Measurements from ENCODE around the gene NCBP1. TPM values are rescaled to one million over a fixed set of nuclear protein-coding genes. Genes with fewer than 3 reads are reported as not detected.
A peak's percentile ranks its signal among the peaks of the same experiment; 100 is the strongest.

The NCBP1 gene
- total RNA-seq, 1 donor from 2014 or later: 37.4 TPM

DNA sequence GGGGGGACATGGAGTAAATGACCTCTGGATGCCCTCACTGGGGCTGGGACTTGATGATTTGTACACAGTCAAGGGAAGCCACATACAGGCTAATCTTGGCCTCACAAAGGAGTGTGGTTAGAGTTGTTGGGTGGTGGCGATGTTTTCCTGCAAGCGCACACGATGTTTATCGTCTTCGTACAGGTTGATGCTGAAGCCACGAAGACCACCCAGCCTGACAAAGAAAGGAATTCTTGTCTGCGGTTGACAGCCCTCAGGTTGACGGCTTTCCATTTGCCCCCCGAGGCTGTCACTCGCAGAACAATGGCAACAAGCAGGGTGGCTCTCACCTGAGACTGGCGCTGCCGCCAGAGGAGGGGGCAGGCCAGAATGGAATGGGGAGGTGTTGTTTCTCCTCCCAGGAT is 77.6 kb downstream of the NCBP1 start:
- DNase-seq (ENCODE audit: low read depth): no peak

DNA sequence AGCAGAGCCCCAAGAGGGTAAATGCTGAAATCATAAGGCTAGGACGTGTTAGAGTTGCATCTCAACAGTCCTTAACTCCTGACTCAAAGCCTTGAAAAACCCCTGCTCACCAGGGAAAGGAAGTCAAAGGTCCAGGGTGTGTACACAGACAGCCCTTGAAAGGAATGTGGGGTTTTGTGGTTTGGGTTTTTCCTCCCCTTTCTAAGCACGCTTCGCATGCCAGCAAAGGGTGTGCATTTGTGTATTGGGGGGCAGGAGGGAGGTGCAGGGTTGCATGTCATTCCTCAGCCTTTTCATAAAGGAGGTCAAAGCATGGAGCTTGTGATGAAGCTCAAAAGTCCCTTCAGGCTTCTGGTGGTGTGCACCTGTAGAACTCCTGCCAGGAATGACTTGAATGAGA is 80.8 kb downstream of the NCBP1 start:
- peak; percentile 91 for DNase-seq (ENCODE audit: low read depth)

DNA sequence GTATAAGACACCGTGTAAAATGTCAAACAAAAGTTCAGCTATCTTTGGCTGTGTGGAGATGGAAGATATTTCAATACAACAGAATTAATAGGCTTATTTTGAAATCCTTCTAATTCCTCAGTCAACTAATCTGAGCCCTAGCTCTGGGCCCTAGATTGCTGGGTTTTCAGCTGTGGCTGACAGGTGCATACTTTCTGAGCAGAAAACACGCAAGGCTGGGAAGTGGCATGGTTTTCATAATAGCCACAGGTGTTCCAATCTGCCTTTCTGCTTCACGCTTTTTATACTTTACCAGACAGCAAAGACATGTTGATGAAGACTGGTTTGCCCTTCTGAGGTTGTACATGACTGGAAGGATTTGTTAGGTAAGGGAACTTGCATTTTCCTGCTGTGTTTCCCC is 84.2 kb downstream of the NCBP1 start:
- peak; percentile 31 for DNase-seq (ENCODE audit: low read depth)

DNA sequence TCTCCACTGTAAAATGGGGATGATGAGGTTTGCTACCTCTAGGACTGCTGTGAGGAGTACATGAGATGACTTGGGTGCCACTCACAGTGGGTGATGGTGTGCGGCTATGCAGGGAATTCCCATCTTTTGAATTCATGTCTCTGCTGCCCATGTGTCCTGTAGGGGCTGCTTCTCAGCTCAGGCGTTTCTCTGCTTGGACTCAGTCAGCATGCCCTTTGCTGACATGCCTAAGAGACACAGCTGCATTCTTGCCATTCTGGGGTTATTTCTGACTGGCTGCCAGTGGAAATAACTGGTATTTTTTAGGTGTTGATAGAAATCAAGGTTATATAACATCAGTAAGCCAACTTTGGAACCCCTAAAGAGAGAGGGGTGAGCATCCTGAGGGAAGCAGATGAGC is 87.8 kb downstream of the NCBP1 start:
- peak; percentile 29 for DNase-seq (ENCODE audit: low read depth)

DNA sequence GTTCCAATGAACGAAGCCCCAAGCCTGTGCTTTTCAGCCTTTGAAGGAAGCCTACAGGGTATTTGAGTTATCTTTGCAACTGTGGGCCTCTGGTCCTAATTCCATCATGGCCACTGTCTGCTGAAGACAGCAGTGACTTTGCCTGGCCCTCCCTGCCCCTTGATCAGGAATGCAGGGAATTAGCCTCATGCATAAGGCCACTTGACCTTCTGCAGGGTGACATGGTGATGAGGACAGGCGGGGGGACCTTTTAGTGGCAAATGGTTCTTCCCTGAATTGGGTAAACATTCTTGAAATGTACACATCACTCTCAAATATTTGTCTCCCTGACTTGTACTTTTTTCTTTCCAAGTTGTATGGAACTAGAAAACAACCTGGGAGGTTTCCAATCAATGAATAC is 88.7 kb downstream of the NCBP1 start:
- no peak for DNase-seq (ENCODE audit: low read depth)

Other genes starting within 250 kb of the NCBP1 start
- 4.7 and 5.2 TPM in 2 replicates for gene TDRD7, start 221.7 kb upstream of the NCBP1 start, total RNA-seq
- 48.8 and 60.3 TPM in 2 replicates for gene TMOD1, start 132.2 kb upstream of the NCBP1 start, total RNA-seq
- 20.2 and 20.5 TPM in 2 replicates for gene TSTD2, start 453 bp upstream of the NCBP1 start, total RNA-seq
- gene XPA, start 63.5 kb downstream of the NCBP1 start, total RNA-seq: 6.6 and 12.2 TPM in 2 replicates
- not detected in 2 replicates for gene FOXE1, start 219.4 kb downstream of the NCBP1 start, total RNA-seq

All from myocyte (in vitro differentiated cells).